NCI-H1930 (cell line): ENCODE measurements around the gene SLC6A5.

Experiments used
- DNase-seq, 2 experiments: peaks; one replicate each; lab custom pipeline; 2025; lab: John Stamatoyannopoulos, UW

SLC6A5 gene

DNA sequence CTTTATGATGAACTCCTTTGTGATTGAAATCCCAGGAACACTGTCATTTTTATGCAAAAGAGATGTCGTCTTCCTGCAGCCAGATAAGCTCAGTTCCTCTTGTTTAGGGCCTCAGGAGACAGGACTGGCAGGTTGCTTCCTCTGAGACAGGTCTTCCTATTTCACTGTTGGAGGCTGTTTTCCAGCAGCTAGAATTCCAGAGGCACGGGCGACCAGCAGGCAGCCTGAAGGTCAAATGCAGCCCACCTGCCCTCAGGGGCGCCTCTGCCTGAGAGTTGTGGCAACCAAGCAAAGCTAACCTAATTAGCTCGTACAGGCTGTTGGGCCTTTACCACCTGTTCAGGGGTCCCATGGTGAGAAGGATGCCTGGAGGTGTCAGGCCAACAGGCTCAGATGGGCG is 22.3 kb downstream of the SLC6A5 start:
- DNase-seq: no peak

- no peak for DNase-seq
Measured at GRCh38 chr11:20623252-20623651, 23.8 kb downstream of the SLC6A5 start.

DNA sequence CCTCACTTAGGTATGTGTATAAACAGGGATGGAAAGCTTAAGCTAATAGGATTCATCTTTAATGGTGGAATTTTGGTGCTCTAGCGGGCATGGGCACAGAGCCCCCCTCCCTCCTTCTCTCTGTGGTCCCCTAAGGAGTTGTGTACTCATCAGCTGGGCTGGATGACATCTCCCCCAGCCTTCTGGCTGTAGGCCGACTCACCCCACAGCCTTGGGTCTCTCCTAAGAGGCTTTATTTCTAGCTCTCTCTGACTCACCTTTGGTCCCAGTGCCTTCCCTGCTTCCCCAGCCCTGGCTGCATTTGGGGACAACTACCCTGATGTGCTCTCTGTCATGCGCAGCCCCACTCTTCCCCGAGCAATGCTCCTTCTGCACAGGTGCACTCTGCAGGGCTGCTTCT is 26.9 kb downstream of the SLC6A5 start:
- no peak for DNase-seq

DNA sequence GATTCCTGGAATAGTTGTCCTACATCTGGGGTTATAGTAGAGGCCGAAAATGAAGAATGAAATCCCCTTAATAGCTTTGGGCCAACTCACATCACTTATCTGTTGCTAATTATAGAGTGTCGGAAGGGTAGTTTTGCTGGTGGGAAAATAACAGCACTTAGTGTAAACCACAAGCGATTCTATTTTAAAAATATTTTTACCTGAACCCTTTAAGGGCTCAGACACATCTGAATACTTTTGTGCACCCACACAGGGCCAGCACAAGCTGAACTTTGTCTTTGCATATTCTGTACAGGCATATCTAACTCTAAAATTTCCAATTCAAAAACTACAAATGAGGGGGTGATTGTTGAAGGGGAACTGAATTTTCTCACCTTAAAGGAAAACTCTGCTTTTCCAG is 27.6 kb downstream of the SLC6A5 start:
- no peak for DNase-seq

- DNase-seq: no peak
Measured at GRCh38 chr11:20627701-20628100, 28.3 kb downstream of the SLC6A5 start.

DNA sequence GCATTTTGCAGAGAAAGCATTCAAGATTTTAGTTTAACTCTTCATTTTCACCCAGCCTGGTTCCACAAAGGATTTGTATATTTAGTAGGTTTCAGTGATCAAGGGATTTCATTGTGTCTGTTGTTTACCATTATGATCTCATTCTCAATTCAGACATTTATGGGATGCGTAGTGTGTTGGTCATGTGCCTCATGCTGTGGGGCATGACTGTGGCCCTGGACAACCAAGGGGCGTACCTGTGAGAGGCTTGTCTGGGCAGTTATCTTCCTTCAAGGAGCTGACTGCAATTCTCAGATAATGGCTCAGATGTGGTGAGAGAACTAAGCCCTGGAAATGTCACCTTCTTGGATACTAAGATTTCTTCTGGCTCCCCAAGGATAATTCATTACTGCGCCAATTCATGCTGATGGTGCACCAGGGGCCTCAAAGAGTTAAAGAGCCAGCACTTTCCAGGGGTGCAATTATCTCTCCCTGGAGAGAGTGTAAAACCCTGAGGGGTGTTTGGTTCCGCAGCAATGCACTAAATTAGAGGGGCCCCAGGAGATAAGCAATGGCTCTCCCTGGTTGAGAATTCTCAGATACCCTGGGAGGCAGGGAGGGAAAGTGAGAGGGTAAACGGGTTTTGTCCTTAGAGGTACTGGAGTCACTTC is 32.2 kb downstream of the SLC6A5 start:
- no peak for DNase-seq

DNA sequence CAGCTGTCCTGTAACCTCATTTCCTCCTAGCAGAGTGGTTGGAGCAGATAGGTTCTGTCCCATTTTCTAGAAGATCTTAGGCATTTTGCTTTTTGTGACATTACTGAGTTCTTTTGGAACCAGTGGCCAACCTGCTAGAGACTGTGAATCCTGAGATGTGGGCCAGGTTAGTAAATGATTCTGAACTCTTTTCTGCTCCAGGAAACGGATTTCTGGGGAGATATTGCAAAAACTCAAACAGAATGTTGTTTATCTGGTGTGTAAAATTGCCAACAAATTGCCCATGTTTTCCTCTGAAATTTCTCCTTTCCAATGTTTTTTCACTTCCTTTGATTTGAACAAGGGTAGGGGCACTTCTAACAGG is 32.7 kb downstream of the SLC6A5 start:
- DNase-seq: no peak

DNA sequence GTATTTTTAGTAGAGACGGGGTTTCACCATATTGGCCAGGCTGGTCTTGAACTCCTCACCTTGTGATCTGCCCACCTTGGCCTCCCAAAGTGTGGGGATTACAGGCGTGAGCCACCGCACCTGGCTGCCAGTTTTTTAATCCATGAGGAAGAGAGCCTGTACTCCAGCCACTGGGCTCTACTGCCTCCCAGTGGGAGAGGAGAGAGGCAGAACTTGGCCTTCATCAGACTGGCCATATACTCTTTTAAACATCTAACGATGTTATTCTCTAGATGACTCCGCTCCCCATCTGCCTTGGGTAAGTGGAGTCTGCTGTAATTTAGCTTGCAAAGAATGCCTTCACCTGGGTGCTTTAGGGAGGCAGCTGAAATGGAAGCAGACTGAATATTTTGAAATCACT is 34.6 kb downstream of the SLC6A5 start:
- DNase-seq: no peak

GRCh38 chr11:20634781-20635180 is 35.4 kb downstream of the SLC6A5 start:
- DNase-seq: no peak

- no peak for DNase-seq
Measured at GRCh38 chr11:20638074-20638473, 38.7 kb downstream of the SLC6A5 start.

GRCh38 chr11:20639688-20640087 is 40.3 kb downstream of the SLC6A5 start:
- no peak for DNase-seq

DNA sequence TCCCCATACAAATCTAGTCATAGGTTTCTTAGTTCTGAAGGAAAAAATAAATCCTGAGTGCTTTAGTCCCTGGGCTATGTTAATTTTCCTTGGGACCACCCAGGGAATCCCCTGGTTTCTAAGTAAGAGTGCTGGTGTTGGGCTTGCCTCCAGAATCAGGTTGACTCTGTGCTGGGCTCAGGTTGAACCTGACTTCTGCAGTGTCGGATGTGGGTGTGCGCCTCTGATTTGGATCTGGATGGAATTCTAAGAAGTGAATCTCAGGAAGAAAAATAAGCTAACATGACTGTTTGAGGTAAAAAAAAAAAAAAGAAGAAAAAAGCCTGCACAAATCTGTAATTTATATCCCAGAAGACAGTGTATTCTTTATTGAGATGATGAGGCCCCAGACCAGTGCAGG is 41.0 kb downstream of the SLC6A5 start:
- no peak for DNase-seq

DNA sequence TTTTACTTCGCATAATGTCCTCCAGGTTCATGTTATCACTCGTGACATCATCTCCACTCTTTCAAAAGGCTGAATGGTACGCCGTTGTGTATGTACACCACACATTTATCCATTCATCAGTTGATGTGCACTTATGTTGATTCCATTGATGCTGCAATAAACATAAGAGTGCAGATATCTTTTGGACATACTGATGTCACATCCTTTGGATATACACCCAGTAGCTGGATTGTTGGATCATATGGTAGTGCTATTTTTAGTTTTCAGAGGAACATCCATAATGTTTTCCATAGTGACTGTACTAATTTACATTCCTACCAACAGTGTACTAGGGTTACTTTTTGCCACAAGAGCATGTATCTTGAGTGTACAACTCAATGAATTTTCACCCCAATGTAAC is 45.0 kb downstream of the SLC6A5 start:
- no peak for DNase-seq

GRCh38 chr11:20647976-20648565 is 48.7 kb downstream of the SLC6A5 start:
- peak; percentile 62 to 76 for DNase-seq

DNA sequence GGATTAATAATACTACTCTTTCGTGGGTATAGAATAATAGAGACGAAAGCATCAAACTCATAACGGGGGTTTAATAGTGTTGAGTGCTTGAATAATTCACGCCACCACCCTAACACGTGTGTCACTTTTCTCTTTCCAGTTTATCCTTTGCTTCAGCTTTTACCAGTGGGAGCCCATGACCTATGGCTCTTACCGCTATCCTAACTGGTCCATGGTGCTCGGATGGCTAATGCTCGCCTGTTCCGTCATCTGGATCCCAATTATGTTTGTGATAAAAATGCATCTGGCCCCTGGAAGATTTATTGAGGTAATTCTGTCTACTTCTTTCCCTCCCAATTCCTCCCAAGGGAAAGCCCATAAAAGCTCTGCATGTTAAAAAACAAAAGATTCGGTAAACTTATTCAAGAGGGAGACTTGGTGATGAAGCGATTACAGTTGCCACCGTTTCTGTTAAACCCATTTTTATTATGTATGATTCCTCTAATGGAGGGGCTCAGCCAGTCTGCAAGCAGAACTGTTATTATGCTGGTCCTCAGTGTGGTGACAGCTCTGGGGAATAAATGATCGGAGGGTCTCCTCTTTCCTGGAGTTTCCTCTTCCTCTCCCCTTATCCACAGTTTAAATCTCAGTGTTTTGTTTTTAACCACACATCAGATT is 52.9 kb downstream of the SLC6A5 start:
- no peak for DNase-seq

DNA sequence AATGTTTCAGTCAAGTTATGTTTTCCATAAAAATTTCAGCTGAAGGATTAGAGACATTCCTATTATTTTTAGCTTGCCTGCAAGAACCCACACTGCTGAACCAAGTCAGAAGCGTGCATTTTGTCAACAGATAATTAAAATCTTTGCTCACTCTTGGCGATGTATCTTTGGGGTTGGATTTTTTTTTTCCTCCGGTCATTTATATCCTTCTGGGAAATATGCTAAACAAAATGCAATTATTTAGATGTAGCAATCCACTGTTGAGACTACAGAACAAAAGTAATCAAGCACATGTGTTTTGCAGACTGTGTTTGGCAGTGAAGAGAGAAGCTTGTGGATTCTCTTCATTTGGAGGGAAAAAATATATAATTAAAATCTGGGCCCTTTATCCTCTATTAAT is 54.6 kb downstream of the SLC6A5 start:
- no peak for DNase-seq

DNA sequence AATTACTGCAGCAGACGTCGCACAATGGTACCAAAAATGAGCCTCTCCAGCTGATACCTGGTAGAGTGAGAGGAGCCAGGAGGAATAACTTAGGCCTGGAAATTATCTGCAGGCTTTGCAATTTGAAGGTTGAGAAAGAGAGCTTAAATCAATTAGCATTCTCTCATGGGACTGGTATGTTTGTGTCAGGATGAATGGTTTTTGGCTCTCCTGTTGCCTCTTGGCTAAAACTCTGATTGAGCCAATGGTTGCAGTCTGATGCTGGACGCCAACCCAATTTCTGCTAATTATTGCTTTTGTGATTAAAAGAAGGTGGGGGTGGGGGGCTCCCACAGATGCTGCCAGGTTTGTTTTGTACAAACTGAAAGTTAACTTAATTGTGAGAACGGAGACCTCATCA is 57.5 kb downstream of the SLC6A5 start:
- peak; percentile 78 to 83 for DNase-seq

DNA sequence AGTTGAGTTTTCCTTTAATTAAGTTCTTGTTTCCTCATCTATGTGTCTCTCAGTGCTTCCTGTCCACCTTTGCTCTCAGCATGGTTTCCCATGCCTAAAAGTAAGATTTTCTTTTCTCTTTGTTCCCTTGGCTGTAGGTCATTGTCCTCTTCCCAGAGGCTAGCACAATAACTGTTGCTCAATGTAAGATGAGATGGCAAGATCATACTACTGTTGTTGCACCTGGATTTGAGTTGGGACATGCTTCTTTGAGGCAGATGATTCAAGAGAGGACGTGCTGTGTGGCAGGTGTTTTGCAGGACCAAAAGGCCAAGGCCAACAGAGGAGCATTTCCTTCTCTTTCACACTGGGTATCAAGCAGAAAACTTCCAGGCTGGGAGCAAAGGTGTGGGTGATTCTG is 58.7 kb downstream of the SLC6A5 start:
- DNase-seq: peak; percentile 77 to 85

DNA sequence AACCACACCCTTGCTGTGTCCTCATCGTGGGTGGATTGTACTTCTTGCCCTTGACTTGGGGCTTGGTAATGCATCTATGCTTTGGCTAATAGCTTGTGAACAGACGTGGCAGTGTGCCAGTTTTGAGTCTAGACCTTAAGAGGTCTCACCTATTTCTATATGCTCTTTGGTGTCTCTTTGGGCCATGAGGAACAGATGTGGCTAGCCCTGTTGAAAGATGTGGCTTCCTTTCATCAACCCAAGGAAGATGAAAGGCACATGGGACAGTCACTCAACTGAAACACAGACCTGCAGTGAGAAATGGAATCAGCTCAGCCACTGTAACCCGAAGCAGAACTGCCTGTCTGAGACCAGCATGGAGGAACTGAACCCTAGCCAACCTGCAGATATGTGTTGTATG is 62.0 kb downstream of the SLC6A5 start:
- no peak for DNase-seq

GRCh38 chr11:20661850-20662249 is 62.4 kb downstream of the SLC6A5 start:
- DNase-seq: no peak

DNA sequence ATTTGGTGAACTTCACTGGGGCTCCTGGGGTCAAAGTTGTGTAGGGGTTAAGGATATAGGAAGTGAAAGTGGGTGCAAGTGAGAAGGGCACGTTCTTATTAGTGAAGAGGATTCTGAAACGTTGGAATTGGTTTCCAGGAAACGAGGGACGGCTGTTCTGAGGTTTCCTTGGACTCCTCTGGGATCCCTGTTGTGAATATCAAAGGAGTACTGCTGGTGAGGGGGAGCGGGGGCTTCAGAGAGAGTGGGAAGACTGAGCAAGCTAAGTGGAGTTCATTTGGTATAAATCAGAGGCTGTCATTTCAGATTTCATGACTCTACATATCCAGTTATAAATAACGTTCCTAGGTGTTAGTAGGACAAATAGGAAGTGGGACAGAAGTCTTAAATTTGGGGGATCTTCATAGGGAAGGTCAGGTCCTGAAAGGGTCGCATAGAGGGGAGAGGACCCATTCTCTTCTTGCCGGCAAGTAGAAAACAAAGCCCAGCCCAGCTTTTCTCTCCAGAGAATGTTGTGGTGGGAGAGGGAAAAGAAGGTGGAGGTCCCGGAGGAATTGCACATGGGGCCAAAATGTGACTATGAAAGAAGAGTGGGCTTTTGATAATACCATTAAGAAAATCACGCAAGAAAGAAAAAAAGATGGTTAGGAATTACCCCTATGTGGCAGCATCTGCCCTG is 68.9 kb downstream of the SLC6A5 start:
- DNase-seq: no peak

GRCh38 chr11:20668844-20669819 is 69.7 kb downstream of the SLC6A5 start, which contains the start of gene NELL1:
TSS of gene NELL1 (plus strand) at chr11:20669586.
- DNase-seq: peak in 1 of 2 experiments; percentile 53
